Amygdala (tissue), 56 donors: Measurements from ENCODE around the gene SP1.
"Not testable (repeated sequence)": the region's sequence is repeated elsewhere in the genome, so short reads cannot be mapped to it uniquely, and the experiment has no call there.

Experiments
- DNase-seq, 56 donors: peaks; one replicate each; lab custom pipeline; 2025; lab: John Stamatoyannopoulos, UW

The SP1 gene

DNA sequence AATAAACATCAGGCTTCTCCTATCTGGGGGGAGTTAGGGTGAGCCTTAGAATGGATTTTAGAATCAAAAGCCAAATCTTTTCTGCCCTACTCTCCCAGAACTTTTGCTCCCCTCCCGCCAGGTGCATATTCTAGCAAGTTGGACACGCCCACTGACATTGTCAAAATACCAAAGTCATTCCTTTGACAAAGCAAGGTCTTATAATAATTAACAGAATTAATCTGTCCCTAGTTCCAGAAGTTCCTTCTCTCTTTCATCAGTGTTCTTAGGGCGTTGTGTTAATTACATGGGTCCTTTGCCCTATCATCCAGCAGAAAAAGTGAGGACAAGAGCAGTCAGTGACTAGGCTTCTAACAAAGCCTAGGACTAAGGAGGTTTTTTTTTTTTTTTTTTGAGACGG lies 64.0 kb downstream of the SP1 start:
- DNase-seq, result no peak

DNA sequence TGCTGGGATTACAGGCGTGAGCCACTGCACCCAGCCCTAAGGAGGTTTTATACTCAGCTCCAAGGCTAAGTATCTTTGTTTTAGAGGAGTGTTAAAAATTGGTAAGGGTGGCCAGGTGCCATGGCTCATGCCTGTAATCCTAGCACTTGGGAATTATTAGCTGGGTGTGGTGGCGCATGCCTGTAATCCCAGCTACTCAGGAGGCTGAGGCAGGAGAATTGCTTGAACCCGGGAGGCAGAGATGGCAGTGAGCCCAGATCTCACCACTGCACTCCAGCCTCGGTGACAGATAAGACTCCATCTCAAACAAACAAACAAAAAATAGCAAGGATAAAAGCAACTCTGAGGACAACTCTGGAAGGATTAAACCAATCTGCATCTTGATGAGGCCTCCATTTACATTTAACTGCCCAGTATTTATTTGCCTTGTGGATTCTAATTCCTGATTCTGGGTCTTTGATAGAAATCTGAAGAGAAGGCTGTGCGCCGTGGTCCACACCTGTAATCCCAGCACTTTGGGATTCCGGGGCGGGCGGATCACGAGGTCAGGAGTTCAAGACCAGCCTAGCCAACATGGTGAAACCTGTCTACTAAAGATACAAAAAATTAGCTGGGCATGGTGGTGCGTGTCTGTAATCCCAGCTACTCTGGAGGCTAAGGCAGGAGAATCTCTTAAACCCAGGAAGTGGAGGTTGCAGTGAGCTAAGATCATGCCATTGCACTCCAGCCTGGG lies 64.8 kb downstream of the SP1 start:
- DNase-seq, result not testable (repeated sequence)

DNA sequence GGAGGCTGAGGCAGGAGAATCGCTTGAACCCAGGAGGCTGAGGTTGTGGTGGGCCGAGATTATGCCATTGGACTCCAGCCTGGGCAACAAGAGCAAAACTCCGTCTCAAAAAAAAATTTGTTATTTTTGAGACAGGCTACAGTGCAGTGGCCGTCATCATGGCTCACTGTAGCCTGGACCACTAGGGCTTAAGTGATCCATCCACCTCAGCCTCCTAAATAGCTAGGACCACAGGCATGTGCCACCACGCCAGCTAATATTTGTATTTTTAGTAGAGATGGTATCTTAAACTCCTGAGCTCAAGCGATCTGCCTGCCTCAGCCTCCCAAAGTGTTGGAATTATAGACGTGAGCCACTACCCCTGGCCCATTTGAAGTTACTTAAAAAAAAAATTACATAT lies 71.0 kb downstream of the SP1 start:
- no peak for DNase-seq

DNA sequence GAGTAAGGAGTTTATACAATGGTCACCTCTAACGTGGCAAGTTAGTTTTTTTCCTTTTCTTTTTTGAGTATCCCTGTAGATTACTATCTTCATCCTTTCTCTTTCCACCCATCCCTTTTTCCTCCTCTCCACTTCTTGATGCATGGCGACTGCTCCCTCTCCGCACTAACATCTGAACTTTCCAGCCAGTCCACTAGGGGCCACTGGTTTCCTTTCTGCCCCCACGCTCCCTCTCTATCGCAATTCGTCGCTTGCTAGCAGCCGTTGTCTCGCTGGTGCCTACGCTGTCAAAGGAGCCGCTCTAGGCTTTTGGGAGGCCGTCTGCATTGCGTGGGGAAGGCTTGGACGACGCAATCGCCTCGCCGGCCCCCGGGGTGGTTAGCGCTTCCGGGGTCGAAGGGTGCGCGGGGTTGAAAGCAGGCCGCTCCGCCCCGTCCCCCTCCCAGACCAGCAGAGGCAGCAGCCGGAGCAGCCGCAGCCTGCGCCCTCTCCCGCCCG lies 71.7 kb downstream of the SP1 start, which contains the start of gene PCBP2:
Gene PCBP2 (plus strand): TSS at position 442 of the 498 bp plus-strand sequence. CDS start 2,699 bp downstream, outside the sequence.
- DNase-seq, result peak; percentile 35 to 100 (median 98)

DNA sequence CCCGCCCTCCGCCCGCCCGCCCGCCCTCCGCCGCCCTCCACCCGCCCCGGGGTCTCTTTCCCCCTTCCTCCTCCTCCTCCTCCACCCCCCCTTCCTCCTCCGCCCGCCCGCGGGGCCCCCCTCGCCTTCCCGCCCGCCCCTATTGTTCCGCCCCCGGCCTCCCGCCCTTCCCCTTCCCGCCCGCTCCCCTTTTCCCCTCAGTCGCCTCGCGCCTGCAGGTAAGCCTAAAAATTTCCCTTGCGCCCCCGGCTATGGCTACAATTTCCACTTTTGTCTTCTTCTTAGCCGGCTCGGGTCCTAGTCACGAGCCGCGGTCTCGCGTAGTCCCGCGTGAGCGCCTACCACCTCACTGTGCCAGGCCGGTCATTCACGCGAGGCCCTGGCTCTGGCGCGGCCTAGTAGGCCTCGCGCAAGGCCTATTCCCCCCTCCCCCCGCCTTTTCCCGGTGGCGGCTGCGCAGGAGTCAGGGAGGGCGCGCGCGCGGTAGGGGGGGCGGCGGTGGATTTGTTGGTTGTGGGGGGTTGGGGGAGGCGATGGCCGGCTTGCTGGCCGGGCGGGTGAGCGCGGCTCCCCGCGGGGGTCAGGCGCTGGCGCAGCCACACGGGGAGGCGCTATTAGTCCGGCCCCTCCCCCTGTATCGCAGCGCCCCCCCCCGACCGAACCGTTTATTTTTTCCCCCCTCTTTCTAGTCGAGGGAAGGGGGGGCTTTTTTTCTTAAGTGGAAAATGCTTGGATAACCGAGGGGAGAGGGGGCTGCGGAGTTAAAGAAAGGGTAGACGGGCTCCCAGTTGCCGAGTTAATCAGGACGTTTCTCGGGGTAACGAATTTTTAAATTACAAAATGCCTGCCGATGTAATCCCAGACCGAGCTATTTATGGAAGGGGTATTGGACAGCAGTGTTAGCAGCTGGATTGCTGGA lies 72.4 kb downstream of the SP1 start:
- peak; percentile 32 to 90 (median 77) for DNase-seq

DNA sequence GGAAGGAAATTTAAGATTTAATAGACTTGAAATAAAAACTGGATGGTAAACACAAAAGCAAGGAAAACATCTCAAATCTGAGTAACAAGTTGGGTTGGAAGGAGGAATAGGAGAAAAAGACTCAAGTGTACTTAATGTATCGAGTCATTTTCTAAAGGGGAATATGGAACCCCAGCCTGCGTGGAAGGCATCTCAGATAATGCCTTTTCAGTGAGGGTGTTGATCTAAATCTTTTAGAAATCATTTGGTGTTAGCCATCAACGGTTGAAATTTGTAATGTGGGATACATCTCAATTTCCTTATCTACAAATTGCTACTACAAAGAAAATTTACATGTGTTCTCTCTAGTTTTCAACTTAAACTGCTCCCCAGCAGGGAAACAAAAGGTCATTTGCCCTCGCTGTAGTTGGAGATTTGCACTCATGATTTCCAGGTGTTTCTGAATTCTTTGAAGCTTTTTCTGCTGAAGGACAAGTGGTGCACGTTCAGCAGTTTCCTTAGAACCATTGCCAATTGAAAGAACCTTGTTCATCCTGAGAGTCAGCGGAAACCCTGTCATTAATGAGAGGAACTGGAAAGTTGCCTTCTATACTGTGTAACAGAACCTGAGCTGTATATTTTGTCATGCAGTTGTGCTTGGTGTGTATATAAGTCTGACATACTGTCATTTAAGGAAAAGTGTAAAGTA lies 74.1 kb downstream of the SP1 start:
- DNase-seq, result no peak

DNA sequence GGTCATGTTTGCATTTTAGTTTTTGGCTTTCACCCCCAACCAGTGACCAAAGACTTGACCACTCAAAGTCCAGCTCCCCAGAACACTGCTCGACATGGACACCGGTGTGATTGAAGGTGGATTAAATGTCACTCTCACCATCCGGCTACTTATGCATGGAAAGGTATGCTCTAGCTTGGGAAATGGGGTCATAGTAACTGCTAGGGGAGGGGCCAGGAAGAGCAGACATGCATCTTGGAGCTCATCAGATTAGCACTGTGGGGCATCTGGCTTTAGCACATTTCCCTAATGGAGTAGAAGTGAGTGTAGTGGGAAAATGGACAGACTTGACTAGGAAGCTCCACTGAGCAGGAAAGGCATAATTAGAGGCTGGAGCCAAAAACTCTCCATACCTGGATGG lies 74.7 kb downstream of the SP1 start:
- DNase-seq, result no peak

DNA sequence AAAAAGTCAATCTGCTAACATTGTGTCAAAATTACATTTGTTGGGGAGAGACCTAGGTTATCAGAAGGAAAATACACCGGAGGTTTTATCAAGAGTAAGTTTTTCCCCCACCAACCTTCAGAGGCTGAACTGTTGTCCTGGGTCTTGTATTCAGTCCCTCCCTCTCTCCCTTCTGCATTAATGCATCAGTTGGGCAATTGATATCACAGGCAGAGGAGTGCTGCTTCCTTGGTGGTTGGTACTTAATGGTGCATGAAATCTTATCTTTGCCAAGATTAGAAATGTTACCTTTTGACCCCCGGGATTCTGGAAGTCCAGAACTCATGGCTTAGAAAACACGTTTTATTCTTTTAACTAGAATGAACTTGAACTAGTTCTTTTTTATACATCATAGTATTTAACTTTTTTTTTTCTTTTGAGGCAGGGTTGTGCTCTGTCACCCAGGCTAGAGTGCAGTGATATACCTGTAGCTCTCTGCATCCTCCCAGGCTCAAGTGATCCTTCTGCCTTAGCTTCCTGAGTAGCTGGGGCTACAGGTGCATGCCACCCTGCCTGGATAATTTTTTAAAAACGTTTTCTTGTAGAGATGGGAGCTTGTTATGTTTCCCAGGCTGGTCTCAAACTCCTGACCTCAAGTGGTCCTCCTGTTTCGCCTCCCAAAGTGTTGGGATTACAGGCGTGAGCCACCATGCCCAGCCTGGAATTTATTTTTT lies 76.8 kb downstream of the SP1 start:
- no peak for DNase-seq

DNA sequence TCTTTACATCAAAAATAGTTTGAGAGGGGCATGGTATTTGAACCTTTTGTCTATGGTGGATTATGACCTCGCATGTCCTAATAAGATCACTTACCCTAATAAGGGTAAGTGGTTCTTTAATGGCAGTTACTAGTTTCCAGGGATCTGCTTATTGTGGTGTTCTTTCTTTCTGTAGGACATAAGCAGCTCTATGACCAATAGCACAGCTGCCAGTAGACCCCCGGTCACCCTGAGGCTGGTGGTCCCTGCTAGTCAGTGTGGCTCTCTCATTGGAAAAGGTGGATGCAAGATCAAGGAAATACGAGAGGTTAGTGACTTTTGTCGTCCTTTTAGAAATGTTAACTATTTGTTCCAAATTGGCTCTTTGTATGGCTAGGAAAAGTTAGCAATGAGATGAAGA lies 79.1 kb downstream of the SP1 start:
- no peak for DNase-seq

DNA sequence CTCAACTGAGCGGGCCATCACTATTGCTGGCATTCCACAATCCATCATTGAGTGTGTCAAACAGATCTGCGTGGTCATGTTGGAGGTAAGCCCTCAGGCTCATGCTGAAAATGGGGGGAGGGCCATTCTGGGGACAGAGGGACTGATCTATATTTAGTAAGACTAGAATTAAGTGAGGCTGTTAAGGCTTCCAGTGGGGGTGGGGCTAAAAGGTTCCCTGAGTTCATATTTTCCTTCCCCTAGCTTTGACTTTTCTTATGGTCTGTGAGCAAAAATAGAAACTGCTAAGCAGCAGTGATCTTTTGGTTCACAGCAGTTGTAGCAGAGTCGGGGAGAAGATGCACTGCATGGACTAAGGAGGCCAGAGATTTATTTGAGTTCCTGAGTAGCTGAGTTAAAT lies 81.1 kb downstream of the SP1 start:
- no peak for DNase-seq

DNA sequence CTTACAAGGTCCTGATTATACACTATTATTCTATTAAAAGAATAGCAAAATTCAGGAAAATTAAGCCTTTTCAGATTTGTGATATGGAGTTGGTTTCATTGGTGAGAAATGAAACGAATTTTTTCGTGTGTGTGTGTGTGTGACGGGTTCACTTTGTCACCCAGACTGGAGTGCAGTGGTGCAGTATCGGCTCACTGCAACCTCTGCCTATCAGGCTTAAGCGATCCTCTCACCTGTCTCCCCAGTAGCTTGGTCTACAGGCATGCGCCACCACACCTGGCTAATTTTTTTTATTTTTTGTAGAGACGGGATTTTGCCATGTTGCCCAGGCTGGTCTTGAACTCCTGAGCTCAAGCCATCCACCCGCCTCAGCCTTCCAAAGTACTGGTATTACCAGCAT lies 81.6 kb downstream of the SP1 start:
- no peak for DNase-seq

DNA sequence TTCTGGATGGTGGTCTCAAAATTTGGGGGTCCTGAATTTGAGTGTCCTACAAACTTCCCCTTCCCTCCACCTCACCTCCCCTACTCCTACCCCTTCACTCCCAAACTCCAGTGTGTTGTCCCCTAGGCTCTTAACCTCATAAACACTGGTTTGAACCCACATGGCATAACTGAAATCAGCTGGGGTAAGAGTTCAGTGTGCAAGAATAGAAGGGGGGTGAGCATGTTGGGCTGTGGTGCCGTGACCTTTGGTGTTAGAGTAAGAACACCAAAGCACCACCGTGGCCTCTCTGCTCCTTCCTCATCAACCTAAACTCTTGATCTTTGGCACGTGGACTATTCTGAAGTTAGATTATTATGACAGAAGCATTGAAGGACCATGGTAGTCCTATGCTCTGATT lies 83.0 kb downstream of the SP1 start:
- DNase-seq, result no peak

DNA sequence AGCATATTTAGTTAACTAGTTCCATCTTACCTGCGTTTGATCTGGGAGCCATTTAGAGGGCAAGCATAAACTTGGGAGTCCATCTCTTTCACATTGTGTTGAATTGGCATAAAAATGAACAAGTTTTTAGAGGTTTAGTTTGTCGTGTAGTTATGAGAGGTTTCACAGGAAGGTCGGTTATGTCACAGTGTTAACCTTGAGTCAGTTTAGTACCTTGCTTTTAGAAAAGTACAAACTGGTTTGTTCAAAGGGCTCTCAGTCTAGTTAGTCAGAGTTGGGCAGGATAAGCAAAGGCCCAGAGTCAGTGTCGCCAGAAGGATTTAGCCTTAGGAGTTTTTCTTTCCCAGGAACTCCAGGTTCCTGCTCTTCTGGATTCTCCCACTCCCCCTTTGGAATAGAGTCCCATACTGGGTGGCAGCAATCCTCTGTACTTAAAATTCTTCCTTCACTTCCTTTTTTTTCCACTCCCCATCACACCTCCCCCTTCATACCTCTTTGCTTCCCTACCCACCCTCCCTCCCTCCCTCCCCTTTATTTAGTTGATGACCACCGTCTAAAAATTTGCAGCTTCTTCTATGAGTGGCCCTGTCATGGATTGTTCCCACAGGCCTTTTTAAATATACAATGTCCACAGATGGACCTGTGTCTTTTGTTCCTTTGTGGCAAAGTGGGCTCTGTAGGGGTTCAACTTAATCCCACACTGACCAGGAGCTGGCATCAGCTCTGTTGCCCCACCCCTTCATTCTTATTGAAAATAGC lies 84.0 kb downstream of the SP1 start:
- no peak for DNase-seq

DNA sequence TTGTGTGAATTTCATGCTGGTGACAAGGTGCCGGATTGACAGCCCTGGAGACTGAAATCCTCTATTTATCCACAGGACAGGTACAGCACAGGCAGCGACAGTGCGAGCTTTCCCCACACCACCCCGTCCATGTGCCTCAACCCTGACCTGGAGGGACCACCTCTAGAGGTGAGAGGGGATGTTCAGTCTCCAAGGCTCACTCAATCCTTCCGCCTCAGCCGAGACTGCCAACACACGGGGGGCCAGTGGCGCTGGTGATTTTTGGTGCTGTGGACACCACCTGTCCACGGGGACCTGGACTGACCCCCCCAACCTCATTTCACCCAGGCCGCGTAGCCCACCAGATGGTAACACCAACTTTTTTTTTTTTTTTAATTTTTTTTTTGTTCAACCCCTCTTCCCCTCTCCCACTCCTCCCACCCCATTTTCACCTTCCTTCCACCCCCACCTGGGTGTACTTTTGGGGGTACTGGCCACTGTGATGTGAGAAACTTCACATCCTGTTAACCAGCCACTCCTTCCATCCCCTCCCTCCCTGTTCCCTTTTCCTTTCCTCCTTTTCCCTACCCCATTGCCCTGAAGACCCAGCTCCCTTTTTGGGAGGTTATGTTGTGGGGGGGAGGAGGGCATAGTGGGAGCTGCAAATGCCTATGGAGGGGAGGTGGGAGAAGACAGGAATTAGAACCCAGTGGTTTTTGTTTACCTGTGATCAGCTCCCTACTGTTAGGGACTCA lies 84.9 kb downstream of the SP1 start:
- DNase-seq, result no peak

DNA sequence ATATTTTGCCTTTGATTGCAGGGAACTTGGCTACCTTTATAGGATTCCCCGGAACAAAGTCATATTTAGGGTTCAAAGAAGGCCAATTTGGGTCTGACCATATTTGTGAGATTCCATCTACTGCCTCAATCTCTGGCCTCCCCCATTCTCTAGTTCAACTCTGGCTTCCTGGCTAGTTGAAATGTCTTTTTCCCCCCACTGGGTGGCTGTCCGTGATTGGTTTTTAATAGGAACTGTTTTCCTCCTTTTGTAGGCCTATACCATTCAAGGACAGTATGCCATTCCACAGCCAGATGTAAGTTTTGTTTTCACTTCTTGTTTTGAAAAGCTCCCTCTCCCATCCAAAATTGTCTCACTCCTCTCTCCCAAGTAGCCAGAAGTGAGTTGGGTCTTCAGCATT lies 85.7 kb downstream of the SP1 start:
- no peak for DNase-seq
